Motor neuron (in vitro differentiated cells): ENCODE measurements around the gene MAML2. TPM values are rescaled to one million over a fixed set of nuclear protein-coding genes. Genes with fewer than 3 reads are reported as not detected.
A peak's percentile ranks its signal among the peaks of the same experiment; 100 is the strongest.

ENCODE experiments used
- ATAC-seq, 8 experiments: fragments of 200-7000 bp; cut with Tn5 transposase; replicated peaks in 6 of 8; 2 replicates each; pipeline ENCODE4 v1.8.0; 2021; ENCODE audit warnings: mild to moderate bottlenecking in 8 of 8, moderate library complexity in 8 of 8
- H3K27ac ChIP-seq, 2 donors: fragments of 250-450 bp; sonication (Bioruptor Pico); 2 replicates each; pipeline ENCODE4 v1.9.0; 2021; ENCODE audit warnings: antibody characterized with exemption in 2 of 2, mild to moderate bottlenecking in 2 of 2, moderate library complexity in 1 of 2
- H3K4me1 ChIP-seq, 2 donors: fragments of 250-450 bp; sonication (Bioruptor Pico); replicated peaks in 1 of 2; 2 replicates each; pipeline ENCODE4 v1.6.1; 2021; ENCODE audit warnings: antibody characterized with exemption in 2 of 2, mild to moderate bottlenecking in 2 of 2, moderate library complexity in 1 of 2
- H3K4me3 ChIP-seq, 5 donors: fragments of 250-450 bp; sonication (Bioruptor Pico); 2 replicates each; pipeline ENCODE4 v1.9.0; 2021; ENCODE audit warnings: antibody characterized with exemption in 5 of 5, mild to moderate bottlenecking in 5 of 5, moderate library complexity in 4 of 5
- WGBS, 10 experiments: fragments of 450-650 bp; shearing (Covaris generic); methylation state at CpG; one replicate each; pipeline ENCODE4 v1.0.0; 2022; 5-methylcytosine and 5-hydroxymethylcytosine counted together
- in situ Hi-C, 9 experiments: fragments of 400-800 bp; cut with MboI; loops; one replicate each; pipeline ENCODE4 v1.15.0; 2021; ENCODE audit warnings: low sequenced_read_pairs in 9 of 9, low pct_unique_long_range_greater_than_20kb in 2 of 9; ENCODE audit not compliant: unreplicated experiment in 9 of 9
- total RNA-seq, 8 experiments: library from RNA; unstranded; fragments of 300-600 nt; gene quantifications; 2 replicates each; pipeline versions ENCODE4 v1.2.3 to v1.2.4, GENCODE V29; 2022

MAML2 gene
- total RNA-seq, 8 experiments from 2014 or later = 4.9 to 21.2 (median 6.4) TPM

DNA sequence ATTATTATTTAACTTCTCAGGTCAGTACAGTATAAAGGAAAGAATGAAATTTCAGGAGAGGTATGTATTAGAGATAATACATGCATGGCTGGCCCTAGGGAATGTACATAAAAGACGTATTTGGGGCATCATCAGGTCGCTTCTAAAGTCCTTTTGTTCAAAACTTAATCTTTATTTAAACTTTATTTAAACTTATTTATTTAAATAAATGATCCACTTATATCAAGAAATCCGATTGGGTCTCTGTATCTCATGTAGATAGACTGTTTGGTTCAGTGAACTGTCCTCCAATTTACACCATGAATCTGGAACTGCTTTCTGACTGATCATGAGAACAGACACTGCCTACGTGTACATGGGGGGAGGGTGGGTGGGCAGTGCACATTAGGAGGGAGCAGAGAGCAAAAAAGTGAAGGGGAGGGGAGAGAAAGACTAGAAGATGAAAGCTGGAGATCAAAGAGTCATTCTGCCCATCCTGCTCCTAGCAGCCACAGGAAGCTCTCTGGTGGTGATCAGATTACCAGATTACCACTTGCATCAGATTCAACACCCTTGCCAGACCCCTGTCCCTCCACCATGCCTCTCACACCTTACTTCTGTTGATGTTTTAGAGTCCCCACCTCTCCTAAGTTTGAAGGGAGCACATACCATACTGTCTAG lies 327.0 kb downstream of the MAML2 start:
- WGBS, 10 experiments = 37 to 100% (median 68%) methylated on average over 1 to 4 of the region's 4 CpGs; no CpG with 5 or more reads in 2 of the 10 experiments
- Histone ChIP-seq H3K4me3 (no peak overlapping the region), H3K4me1 (peaks cover 12 to 26% of the 10 kb centered on the region in 2 donors), H3K27ac (no peak overlapping the region)
- in situ Hi-C loops = loop anchor here in 2 of 9 experiments (25.0 kb wide), 2 partner anchors 129 to 179 kb away; no protein-coding TSS in a partner anchor
- ATAC-seq = no peak

DNA sequence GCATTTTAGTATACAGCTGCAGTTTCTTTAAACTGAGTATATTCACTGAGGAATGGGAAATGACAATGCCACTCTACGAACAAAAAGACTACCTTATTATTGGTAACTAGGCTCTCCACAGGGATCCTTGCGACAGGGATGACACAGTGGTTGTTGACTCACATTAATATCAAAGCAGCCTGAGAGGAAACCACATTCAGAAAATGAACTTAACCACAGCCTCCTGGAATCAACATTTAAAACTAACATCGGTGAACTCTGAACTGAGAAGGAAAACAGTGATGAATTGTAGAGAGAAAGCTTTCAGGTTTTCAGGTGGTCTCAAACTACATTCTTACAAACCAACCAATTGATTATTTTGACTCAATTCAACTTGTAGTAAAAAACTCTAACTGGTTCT lies 328.8 kb downstream of the MAML2 start:
- in situ Hi-C loops = loop anchor here in 2 of 9 experiments (25.0 kb wide), 2 partner anchors 127 to 177 kb away; no protein-coding TSS in a partner anchor
- H3K4me1 ChIP-seq = peaks cover 12 to 26% of the 10 kb centered on the region in 2 donors
- no peak overlapping the region for H3K27ac ChIP-seq
- no peak overlapping the region for H3K4me3 ChIP-seq
- no peak for ATAC-seq
- 0 to 69% (median 48%) methylated on average over 1 to 3 of the region's 3 CpGs; no CpG with 5 or more reads in 1 of the 10 experiments for WGBS, 10 experiments

- H3K27ac ChIP-seq = no peak overlapping the region
- no peak overlapping the region for H3K4me3 ChIP-seq
- WGBS, 10 experiments = 29 to 100% (median 67%) methylated on average over 1 to 8 of the region's 17 CpGs; no CpG with 5 or more reads in 2 of the 10 experiments
- no peak for ATAC-seq
- in situ Hi-C loops = loop anchor here in 2 of 9 experiments (25.0 kb wide), 2 partner anchors 126 to 176 kb away; no protein-coding TSS in a partner anchor
- H3K4me1 ChIP-seq = peaks cover 12 to 26% of the 10 kb centered on the region in 2 donors
Measured at GRCh38 chr11:96013461-96014213, 329.4 kb downstream of the MAML2 start.

DNA sequence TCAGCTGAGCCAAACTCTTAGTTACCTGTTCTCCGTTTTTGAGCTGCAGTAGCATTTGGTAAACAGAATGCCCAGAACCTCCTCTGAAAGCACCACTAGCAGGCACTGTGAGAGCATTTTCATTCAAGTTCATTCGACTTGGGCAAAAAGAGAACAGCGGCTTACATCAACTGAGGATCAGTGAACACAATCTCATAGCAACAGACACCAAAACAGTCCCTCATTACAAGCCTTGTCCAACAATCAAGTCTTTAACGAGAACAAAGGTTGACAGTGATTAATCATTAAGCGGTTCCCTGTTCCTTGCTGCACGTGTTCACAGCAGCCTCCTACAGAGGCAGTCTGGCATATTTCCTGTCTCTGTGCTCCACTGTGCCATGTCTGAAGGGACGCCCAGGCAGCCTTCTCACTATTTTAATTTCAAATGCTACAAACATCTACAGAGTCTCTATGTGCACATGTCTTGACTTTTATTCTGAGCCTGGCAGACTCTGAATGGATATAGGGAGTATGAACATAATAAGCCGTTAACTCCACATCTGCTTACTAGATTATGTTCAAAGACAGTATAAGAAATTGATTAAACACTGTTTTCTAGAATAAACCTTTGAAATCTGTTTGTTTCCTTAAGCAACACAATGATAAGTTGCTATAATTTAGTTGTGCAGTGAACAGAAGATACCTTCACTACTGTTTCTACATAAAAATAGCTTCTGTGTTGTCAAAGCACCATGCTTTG lies 330.7 kb downstream of the MAML2 start:
- H3K4me3 ChIP-seq = peak overlapping the region in 1 of 5 donors; percentile 14
- no peak overlapping the region for H3K27ac ChIP-seq
- WGBS, 10 experiments = 0 to 56% (median 8%) methylated on average over 1 to 7 of the region's 8 CpGs
- peak; percentile 94 to 99 (median 96) for ATAC-seq
- peaks cover 12 to 18% of the 10 kb centered on the region in 2 donors for H3K4me1 ChIP-seq
- in situ Hi-C loops = loop anchor here in 2 of 9 experiments (25.0 kb wide), 2 partner anchors 125 to 175 kb away; no protein-coding TSS in a partner anchor

- H3K27ac ChIP-seq = no peak overlapping the region
- ATAC-seq = no peak
- no peak overlapping the region for H3K4me3 ChIP-seq
- H3K4me1 ChIP-seq = peaks cover 12 to 18% of the 10 kb centered on the region in 2 donors
- in situ Hi-C loops = loop anchor here in 2 of 9 experiments (25.0 kb wide), 2 partner anchors 123 to 173 kb away; no protein-coding TSS in a partner anchor
Measured at GRCh38 chr11:96010683-96011082, 332.3 kb downstream of the MAML2 start.

DNA sequence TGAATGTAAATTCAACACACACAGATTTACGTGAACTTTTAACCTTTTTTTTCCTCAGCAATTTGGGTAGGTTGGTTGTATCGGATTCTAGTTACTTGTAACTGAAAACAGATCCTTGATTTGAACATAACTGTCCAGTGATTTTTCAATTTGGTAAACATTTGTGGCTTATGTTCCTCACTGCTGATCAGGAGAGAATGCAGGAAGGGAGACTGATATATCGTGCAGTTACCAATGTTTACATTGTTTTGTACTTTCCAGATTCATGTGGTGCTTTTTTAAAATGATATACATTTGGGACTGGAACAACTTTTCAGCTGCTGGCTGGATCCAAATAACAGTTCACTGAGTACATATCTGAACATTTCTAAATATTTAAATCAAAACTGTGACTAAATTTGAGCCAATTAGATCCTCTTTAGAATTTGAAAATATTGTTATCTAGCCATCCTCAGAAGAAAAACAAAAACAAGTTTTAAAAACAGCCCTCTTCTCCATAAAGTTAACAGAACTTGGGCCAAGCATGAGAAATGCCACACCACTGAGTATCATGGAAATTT lies 334.8 kb downstream of the MAML2 start:
- WGBS, 10 experiments = 0 to 100% (median 65%) methylated on average over 1 to 3 of the region's 3 CpGs
- in situ Hi-C loops = loop anchor here in 2 of 9 experiments (25.0 kb wide), 2 partner anchors 121 to 171 kb away; no protein-coding TSS in a partner anchor
- no peak overlapping the region for H3K27ac ChIP-seq
- ATAC-seq = no peak
- H3K4me1 ChIP-seq = peaks cover 11 to 12% of the 10 kb centered on the region in 2 donors
- no peak overlapping the region for H3K4me3 ChIP-seq

DNA sequence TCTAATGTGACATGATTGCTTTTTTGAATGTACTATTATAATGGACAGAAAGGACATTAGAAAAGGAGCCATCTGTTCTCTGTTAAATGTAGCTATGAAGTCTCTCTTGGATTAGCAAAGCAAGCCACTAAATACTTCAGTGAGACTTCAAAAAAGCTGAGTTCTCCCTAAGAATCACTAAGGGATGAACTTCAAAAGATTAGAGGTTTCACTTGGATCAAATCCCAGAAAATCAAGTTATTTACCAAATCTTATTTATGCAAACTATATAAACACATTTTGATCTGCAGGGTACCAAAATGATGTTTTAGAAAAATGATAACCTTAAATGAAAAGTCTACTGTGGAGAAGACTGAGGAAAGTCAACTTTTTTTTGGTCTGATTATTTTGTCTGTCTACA lies 337.0 kb downstream of the MAML2 start:
- in situ Hi-C loops = loop anchor here in 2 of 9 experiments (25.0 kb wide), 2 partner anchors 119 to 169 kb away; no protein-coding TSS in a partner anchor
- Histone ChIP-seq H3K4me3 (no peak overlapping the region), H3K4me1 (no peaks in the 10 kb centered on the region), H3K27ac (no peak overlapping the region)
- ATAC-seq = no peak

- ATAC-seq = no peak
- Histone ChIP-seq H3K4me1 (peaks cover 0 to 3% of the 10 kb centered on the region in 2 donors), H3K4me3 (no peak overlapping the region), H3K27ac (no peak overlapping the region)
- 86 to 100% (median 100%) methylated on average over 1 of the region's 1 CpG; no CpG with 5 or more reads in 2 of the 10 experiments for WGBS, 10 experiments
- in situ Hi-C loops = loop anchor here in 2 of 9 experiments (25.0 kb wide), 2 partner anchors 118 to 168 kb away; no protein-coding TSS in a partner anchor
Measured at GRCh38 chr11:96004862-96005261, 338.1 kb downstream of the MAML2 start.

DNA sequence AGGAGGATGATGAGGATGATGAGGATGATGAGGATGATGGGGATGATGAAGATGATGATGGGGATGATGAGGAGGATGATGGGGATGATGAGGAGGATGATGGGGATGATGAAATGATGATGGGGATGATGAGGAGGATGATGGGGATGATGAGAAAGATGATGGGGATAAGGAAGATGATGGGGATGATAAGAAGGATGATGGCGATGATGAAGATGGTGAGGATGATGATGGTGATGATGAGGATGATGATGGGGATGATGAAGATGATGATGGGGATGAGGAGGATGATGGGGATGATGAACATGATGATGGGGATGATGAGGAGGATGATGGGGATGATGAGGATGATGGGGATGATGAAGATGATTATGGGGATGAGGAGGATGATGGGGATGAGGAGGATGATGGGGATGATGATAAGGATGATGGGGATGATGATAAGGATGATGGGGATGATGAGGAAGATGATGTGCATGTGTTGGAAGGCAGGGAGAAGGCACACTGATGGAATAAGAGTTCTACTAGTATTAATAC lies 340.2 kb downstream of the MAML2 start:
- 73 to 100% (median 94%) methylated on average over 1 of the region's 1 CpG; no CpG with 5 or more reads in 2 of the 10 experiments for WGBS, 10 experiments
- H3K27ac ChIP-seq = no peak overlapping the region

GRCh38 chr11:96002339-96002738 lies 340.7 kb downstream of the MAML2 start:
- no peak overlapping the region for H3K4me3 ChIP-seq
- in situ Hi-C loops = loop anchor here in 2 of 9 experiments (25.0 kb wide), 2 partner anchors 115 to 165 kb away; no protein-coding TSS in a partner anchor
- no peak overlapping the region for H3K27ac ChIP-seq
- ATAC-seq = no peak
- peaks cover 0 to 16% of the 10 kb centered on the region in 2 donors for H3K4me1 ChIP-seq
- 35 to 100% (median 86%) methylated on average over 1 to 2 of the region's 2 CpGs; no CpG with 5 or more reads in 1 of the 10 experiments for WGBS, 10 experiments

More for the DNA sequence above, 340.2 kb downstream of the MAML2 start:
- in situ Hi-C loops = loop anchor here in 2 of 9 experiments (25.0 kb wide), 2 partner anchors 116 to 166 kb away; no protein-coding TSS in a partner anchor
- no peak for ATAC-seq
- no peak overlapping the region for H3K4me3 ChIP-seq
- peaks cover 0 to 16% of the 10 kb centered on the region in 2 donors for H3K4me1 ChIP-seq

DNA sequence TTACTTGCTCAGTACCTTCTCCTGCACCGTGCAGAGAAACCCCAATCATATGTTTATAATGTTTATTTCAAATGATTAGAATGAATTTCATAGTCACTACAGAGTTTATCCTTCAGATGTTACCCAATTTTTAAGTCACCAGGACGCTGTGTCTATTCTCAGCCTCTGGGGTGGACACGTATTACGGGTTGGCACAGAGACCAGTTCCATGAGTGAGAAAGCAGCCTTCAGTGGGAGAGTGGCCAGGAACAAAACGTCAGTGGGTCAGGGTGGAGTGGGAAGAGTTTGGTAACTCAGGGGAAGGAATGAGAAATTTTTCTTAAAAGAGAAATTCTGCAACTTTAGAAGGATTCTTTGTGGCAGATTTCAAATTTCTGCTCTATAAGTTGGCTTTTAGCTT lies 342.0 kb downstream of the MAML2 start:
- Histone ChIP-seq H3K4me3 (no peak overlapping the region), H3K4me1 (peaks cover 0 to 16% of the 10 kb centered on the region in 2 donors), H3K27ac (no peak overlapping the region)
- 2 to 100% (median 59%) methylated on average over 1 to 5 of the region's 5 CpGs; no CpG with 5 or more reads in 1 of the 10 experiments for WGBS, 10 experiments
- in situ Hi-C loops = loop anchor here in 2 of 9 experiments (25.0 kb wide), 2 partner anchors 114 to 164 kb away; no protein-coding TSS in a partner anchor
- ATAC-seq = peak in 2 of 8 experiments; percentile 73 to 77
